HCT116 (cell line): ENCODE results near the gene MLLT3. TPM values are rescaled to one million over a fixed set of nuclear protein-coding genes. Genes with fewer than 3 reads are reported as not detected.
A peak's percentile ranks its signal among the peaks of the same experiment; 100 is the strongest.

Experiments used
- ATAC-seq: fragments of 200-7000 bp; cut with Tn5 transposase; 2 replicates; pipeline ENCODE4 v1.9.1; 2020; ENCODE audit warnings: mild to moderate bottlenecking, moderate library complexity
- BruUV-seq: library from RNA; stranded (reverse); fragments of 400-500 nt; replicated peaks from 2 replicates; lab custom pipeline; 2021; lab: Mats Ljungman, UMichigan
- CTCF ChIA-PET: fragments of 300-600 bp; sonication (Branson Sonifier 250); formaldehyde crosslinking; loops from one replicate; lab custom pipeline; 2021; ENCODE audit warnings: antibody characterized with exemption; lab: Charles Lee
- POLR2A ChIA-PET: fragments of 300-600, 350-600 bp; sonication (Branson Sonifier 250); formaldehyde crosslinking; loops from one replicate; lab custom pipeline; 2021; ENCODE audit warnings: antibody characterized with exemption; lab: Charles Lee
- RAD21 ChIA-PET, 2 experiments: fragments of 300-600 bp; sonication (Branson Sonifier 250); formaldehyde crosslinking; loops; one replicate each; lab custom pipeline; 2023; ENCODE audit warnings: low total read pairs in 2 of 2; ENCODE audit not compliant: uncharacterized antibody in 2 of 2, unreplicated experiment in 2 of 2, low non-redundant PET in 1 of 2; lab: Charles Lee
- DNase-seq: peaks from one replicate; pipeline ENCODE4 v3.0.0-alpha.2; 2010; ENCODE audit warnings: low read depth, low spot score
- H2AFZ ChIP-seq: fragments of 200-600 bp; shearing (Covaris generic), sonication (generic); 2 replicates; pipeline ENCODE4 v1.6.1; 2017; ENCODE audit warnings: low read depth, mixed run types, mixed read lengths, antibody characterized with exemption, low read length; ENCODE audit not compliant: poor library complexity, severe bottlenecking
- H3K27ac ChIP-seq: 2 replicates; pipeline ENCODE4 v1.5.1; 2012; ENCODE audit warnings: low read depth, low read length
- H3K27me3 ChIP-seq: fragments of 200-600 bp; sonication (generic); 2 replicates; pipeline ENCODE4 v1.6.1; 2016; ENCODE audit warnings: mixed run types, low read length, mixed read lengths; ENCODE audit not compliant: insufficient read depth
- H3K36me3 ChIP-seq, 2 experiments: fragments of 200-500 bp in 1 of 2; fragments of 200-600 bp in 1 of 2; sonication (Bioruptor generic) in 1 of 2; sonication (generic) in 1 of 2; 2 replicates each; pipeline versions ENCODE4 v1.5.1 to v1.6.1; 2014 to 2016; ENCODE audit warnings: low read length in 2 of 2, inconsistent platforms in 1 of 2, mixed read lengths in 1 of 2, mixed run types in 1 of 2; ENCODE audit not compliant: insufficient read depth in 2 of 2, control insufficient read depth in 1 of 2
- H3K4me1 ChIP-seq, 2 experiments: fragments of 200-600 bp in 1 of 2; sonication (generic) in 1 of 2; 2 replicates each; pipeline versions ENCODE4 v1.5.1 to v1.6.1; 2012 to 2017; ENCODE audit warnings: low read length in 2 of 2, inconsistent platforms in 1 of 2, mild to moderate bottlenecking in 1 of 2, mixed read lengths in 1 of 2, mixed run types in 1 of 2, moderate library complexity in 1 of 2; ENCODE audit not compliant: insufficient read depth in 2 of 2, control insufficient read depth in 1 of 2
- H3K4me2 ChIP-seq: fragments of 200-600 bp; sonication (generic); 2 replicates; pipeline ENCODE4 v1.6.1; 2017; ENCODE audit warnings: mixed run types, low read length, mixed read lengths
- H3K4me3 ChIP-seq, 2 experiments: fragments of 200-600 bp in 1 of 2; sonication (generic) in 1 of 2; replicated peaks in 1 of 2; 2 replicates each; pipeline ENCODE4 v1.5.1; 2011 to 2016; ENCODE audit warnings: low read length in 2 of 2, control low read depth in 1 of 2, low read depth in 1 of 2, mild to moderate bottlenecking in 1 of 2, mixed read lengths in 1 of 2, mixed run types in 1 of 2
- H3K79me2 ChIP-seq: fragments of 200-600 bp; sonication (generic); 2 replicates; pipeline ENCODE4 v1.6.1; 2017; ENCODE audit warnings: mild to moderate bottlenecking, mixed run types, low read length, moderate library complexity, mixed read lengths; ENCODE audit not compliant: insufficient read depth
- H3K9ac ChIP-seq: fragments of 200-600 bp; sonication (generic); 2 replicates; pipeline ENCODE4 v1.6.1; 2016; ENCODE audit warnings: low read length, mixed read lengths
- H3K9me2 ChIP-seq: fragments of 200-600 bp; sonication (generic), shearing (Covaris generic); 2 replicates; pipeline ENCODE4 v1.6.1; 2017; ENCODE audit warnings: mixed run types, mild to moderate bottlenecking, moderate library complexity; ENCODE audit not compliant: insufficient read depth
- H3K9me3 ChIP-seq, 2 experiments: fragments of 200-500 bp in 1 of 2; fragments of 200-600 bp in 1 of 2; sonication (Bioruptor generic) in 1 of 2; sonication (generic) in 1 of 2; 2 replicates each; pipeline ENCODE4 v1.6.1; 2014 to 2017; ENCODE audit warnings: low read length in 2 of 2, mixed read lengths in 2 of 2, inconsistent platforms in 1 of 2, low read depth in 1 of 2, mild to moderate bottlenecking in 1 of 2, mixed run types in 1 of 2, moderate library complexity in 1 of 2; ENCODE audit not compliant: control insufficient read depth in 1 of 2, insufficient read depth in 1 of 2
- H4K20me1 ChIP-seq: fragments of 200-600 bp; sonication (generic), shearing (Covaris generic); 2 replicates; pipeline ENCODE4 v1.6.1; 2017; ENCODE audit warnings: mixed run types, mild to moderate bottlenecking, moderate library complexity; ENCODE audit not compliant: insufficient read depth
- CEBPB ChIP-seq: IDR thresholded peaks from 2 replicates; pipeline ENCODE4 v1.6.1; 2012; ENCODE audit warnings: low read depth
- EGR1 ChIP-seq: IDR thresholded peaks from 2 replicates; pipeline ENCODE4 v1.6.1; 2012; ENCODE audit warnings: low read depth
- ELF1 ChIP-seq: IDR thresholded peaks from 2 replicates; pipeline ENCODE4 v1.6.1; 2012; ENCODE audit warnings: low read depth, borderline replicate concordance
- EZH2 ChIP-seq: fragments of 200-600 bp; sonication (generic); IDR thresholded peaks from 2 replicates; pipeline ENCODE4 v1.6.1; 2017; ENCODE audit warnings: antibody characterized with exemption, mixed run types
- JUND ChIP-seq: IDR thresholded peaks from 2 replicates; pipeline ENCODE4 v1.6.1; 2012
- RAD21 ChIP-seq: IDR thresholded peaks from 2 replicates; pipeline ENCODE4 v1.6.1; 2012; ENCODE audit warnings: low read depth, mild to moderate bottlenecking
- SP1 ChIP-seq: IDR thresholded peaks from 2 replicates; pipeline ENCODE4 v1.6.1; 2012; ENCODE audit warnings: low read depth
- SRF ChIP-seq: IDR thresholded peaks from 2 replicates; pipeline ENCODE4 v1.6.1; 2012; ENCODE audit warnings: low read depth
- TCF7L2 ChIP-seq: IDR thresholded peaks from 2 replicates; pipeline ENCODE4 v1.7.0; 2011; ENCODE audit warnings: borderline replicate concordance, inconsistent platforms; ENCODE audit not compliant: insufficient read depth, insufficient read length; ENCODE audit errors: extremely low read depth
- YY1 ChIP-seq: IDR thresholded peaks from 2 replicates; pipeline ENCODE4 v1.6.1; 2011; ENCODE audit warnings: low read length, low read depth, moderate library complexity, mild to moderate bottlenecking; ENCODE audit not compliant: insufficient replicate concordance; ENCODE audit errors: extremely low read depth
- intact Hi-C: fragments of 100-400 bp; cut with micrococcal nuclease; formaldehyde crosslinking; loops from 2 replicates; pipeline ENCODE4 v1.10.0; 2022
- total RNA-seq: library from RNA; stranded (reverse); gene quantifications from one replicate; pipeline ENCODE4 v1.2.1, GENCODE V29; 2021; ENCODE audit not compliant: unreplicated experiment
- TF ChIP-seq, protein P1 (sequence below): IDR thresholded peaks from 2 replicates; pipeline ENCODE4 v1.6.1; 2012
- TF ChIP-seq, protein P2 (sequence below), 3 experiments: fragments of 200-600 bp in 1 of 3; sonication (generic) in 1 of 3; IDR thresholded peaks in 2 of 3; conservative IDR thresholded peaks in 1 of 3; 2 replicates each; pipeline ENCODE4 v1.5.1; 2012 to 2017; ENCODE audit warnings: low read depth in 2 of 3, low read length in 2 of 3, antibody characterized with exemption in 1 of 3, borderline replicate concordance in 1 of 3, control low read depth in 1 of 3, mild to moderate bottlenecking in 1 of 3, mixed read lengths in 1 of 3, mixed run types in 1 of 3, moderate library complexity in 1 of 3; ENCODE audit not compliant: insufficient read depth in 1 of 3
- TF ChIP-seq, protein P3 (sequence below): IDR thresholded peaks from 2 replicates; pipeline ENCODE4 v1.6.1; 2012

Gene MLLT3
- total RNA-seq, 1 experiment from 2014 or later: 4.3 TPM

DNA sequence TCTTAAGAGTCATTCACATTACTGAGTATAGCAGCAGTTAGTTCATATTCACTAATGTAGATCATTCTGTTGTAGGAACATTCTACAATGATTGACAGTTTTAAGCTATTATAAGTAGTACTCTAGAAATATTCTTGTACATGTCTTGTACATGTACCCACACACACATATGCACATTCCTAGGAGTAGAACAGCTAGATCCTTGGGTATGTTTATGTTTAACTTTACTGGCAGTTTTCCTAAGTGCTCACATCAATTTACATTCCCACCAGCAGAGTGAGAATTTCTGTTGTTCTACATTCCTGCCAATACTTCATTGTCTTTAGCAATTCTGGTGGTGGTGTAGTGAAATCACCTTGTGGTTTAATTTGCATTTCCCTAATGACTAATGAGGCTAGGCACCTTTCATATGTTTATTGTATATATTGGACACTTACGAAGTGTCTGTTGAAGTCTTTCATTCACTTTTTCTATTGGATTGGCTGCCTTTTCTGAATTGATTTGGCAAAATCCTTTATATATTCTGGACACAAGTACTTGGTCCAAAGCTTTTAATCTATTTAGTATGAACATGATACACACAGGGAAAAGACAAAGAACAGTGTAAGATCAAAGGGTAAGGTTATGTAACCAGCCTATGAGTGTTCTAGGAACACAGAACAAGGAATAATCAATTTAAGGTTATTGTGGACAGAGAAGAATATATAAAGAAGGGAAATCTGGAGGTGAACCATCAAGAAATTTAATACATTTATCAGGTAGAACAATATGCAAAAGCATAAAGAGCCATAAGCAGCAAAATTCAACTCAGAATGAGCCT, 95.6 kb downstream of the MLLT3 start:
- no TSS peak for BruUV-seq
- Histone ChIP-seq H3K9me2 (no peaks in the 10 kb centered on the region), H3K4me2 (no peak overlapping the region), H2AFZ (no peak overlapping the region), H3K27ac (no peak overlapping the region), H3K27me3 (peaks cover 3% of the 10 kb centered on the region; the same call in 1 of the 2 replicates), H3K36me3 (no peaks in the 10 kb centered on the region), H3K4me3 (no peak overlapping the region), H3K9me3 (no peaks in the 10 kb centered on the region), H3K79me2 (no peaks in the 10 kb centered on the region), H4K20me1 (no peaks in the 10 kb centered on the region), H3K9ac (no peak overlapping the region), H3K4me1 (no peaks in the 10 kb centered on the region)
- TF ChIP-seq SRF: no peak
- TF ChIP-seq EGR1: no peak
- TF ChIP-seq ELF1: no peak
- TF ChIP-seq TCF7L2: no peak
- TF ChIP-seq CEBPB: no peak
- TF ChIP-seq SP1: no peak
- TF ChIP-seq YY1: no peak
- TF ChIP-seq EZH2: no peak
- POLR2A ChIA-PET: no interaction called here
- ATAC-seq (peak; percentile 25; the same call in 1 of the 2 replicates), DNase-seq (no peak)
- intact Hi-C loops: loop anchor here (10.0 kb wide), 1 partner anchor 398 kb away; no protein-coding TSS in a partner anchor
- RAD21 ChIA-PET: interaction anchor here in 1 of 2 experiments (0.6 kb wide), 1 partner anchor 1349 kb away, joined by 3 read pairs; no protein-coding TSS in a partner anchor
- CTCF ChIA-PET: no interaction called here

DNA sequence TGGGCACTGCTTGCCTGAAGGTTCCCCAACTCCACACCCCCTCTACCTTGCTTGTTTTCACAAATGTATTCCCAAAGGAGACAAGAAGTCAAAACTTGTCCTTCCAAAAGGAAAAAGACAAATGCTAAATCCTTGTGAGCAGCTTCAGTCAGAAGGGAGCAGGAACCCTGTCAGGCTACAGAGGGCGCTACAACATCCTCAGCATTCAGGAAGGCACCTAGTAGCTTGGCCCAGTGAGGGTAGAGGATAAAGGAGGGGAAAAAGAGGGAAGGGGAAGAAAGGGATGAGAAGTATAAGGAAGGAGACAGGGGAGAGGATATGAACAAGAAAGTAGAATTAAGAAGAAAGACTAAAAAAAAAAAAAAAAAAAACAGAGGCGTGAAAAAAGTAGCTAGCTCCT, 97.5 kb downstream of the MLLT3 start:
- Histone ChIP-seq H4K20me1 (no peaks in the 10 kb centered on the region), H3K9me3 (no peaks in the 10 kb centered on the region), H3K4me2 (no peak overlapping the region), H3K79me2 (no peaks in the 10 kb centered on the region), H3K27ac (no peak overlapping the region), H3K4me1 (no peaks in the 10 kb centered on the region), H3K9me2 (no peaks in the 10 kb centered on the region), H3K36me3 (no peaks in the 10 kb centered on the region), H3K9ac (no peak overlapping the region), H3K4me3 (no peak overlapping the region), H2AFZ (no peak overlapping the region), H3K27me3 (peaks cover 3% of the 10 kb centered on the region; the same call in 1 of the 2 replicates)
- intact Hi-C loops: loop anchor here (10.0 kb wide), 1 partner anchor 400 kb away; no protein-coding TSS in a partner anchor
- BruUV-seq: no TSS peak
- ChIA-PET POLR2A (no interaction called here), RAD21 (no interaction called here), CTCF (interaction anchor here (0.9 to 1.6 kb wide), 10 partner anchors 9 to 416 kb away, joined by 3 to 9 read pairs (median 4); no protein-coding TSS in a partner anchor)
- TF ChIP-seq, protein P1, sequence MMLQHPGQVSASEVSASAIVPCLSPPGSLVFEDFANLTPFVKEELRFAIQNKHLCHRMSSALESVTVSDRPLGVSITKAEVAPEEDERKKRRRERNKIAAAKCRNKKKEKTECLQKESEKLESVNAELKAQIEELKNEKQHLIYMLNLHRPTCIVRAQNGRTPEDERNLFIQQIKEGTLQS: no peak
- peak; percentile 33; the same call in 1 of the 2 replicates for TF ChIP-seq RAD21
- TF ChIP-seq, protein P2, sequence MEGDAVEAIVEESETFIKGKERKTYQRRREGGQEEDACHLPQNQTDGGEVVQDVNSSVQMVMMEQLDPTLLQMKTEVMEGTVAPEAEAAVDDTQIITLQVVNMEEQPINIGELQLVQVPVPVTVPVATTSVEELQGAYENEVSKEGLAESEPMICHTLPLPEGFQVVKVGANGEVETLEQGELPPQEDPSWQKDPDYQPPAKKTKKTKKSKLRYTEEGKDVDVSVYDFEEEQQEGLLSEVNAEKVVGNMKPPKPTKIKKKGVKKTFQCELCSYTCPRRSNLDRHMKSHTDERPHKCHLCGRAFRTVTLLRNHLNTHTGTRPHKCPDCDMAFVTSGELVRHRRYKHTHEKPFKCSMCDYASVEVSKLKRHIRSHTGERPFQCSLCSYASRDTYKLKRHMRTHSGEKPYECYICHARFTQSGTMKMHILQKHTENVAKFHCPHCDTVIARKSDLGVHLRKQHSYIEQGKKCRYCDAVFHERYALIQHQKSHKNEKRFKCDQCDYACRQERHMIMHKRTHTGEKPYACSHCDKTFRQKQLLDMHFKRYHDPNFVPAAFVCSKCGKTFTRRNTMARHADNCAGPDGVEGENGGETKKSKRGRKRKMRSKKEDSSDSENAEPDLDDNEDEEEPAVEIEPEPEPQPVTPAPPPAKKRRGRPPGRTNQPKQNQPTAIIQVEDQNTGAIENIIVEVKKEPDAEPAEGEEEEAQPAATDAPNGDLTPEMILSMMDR (IDR thresholded peaks at IDR 0.05 in 2 of 3, conservative IDR thresholded peaks at IDR 0.05 in 1 of 3; ENCODE audit: borderline replicate concordance in 1 of 3, insufficient read depth in 1 of 3, low read depth in 2 of 3, low read length in 2 of 3): peak in 2 of 3 experiments; percentile 64 to 72; a peak in 4 of 6 replicates
- no peak for TF ChIP-seq JUND
- TF ChIP-seq, protein P3, sequence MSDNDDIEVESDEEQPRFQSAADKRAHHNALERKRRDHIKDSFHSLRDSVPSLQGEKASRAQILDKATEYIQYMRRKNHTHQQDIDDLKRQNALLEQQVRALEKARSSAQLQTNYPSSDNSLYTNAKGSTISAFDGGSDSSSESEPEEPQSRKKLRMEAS: no peak
- TF ChIP-seq CEBPB: no peak
- ATAC-seq (peak; percentile 74), DNase-seq (peak; percentile 12)
